Mucosa of rectum (tissue), 2 donors: ENCODE measurements around the gene BANP.
"Not testable (repeated sequence)": the region's sequence is repeated elsewhere in the genome, so short reads cannot be mapped to it uniquely, and the experiment has no call there.

Experiments used
- H3K27ac ChIP-seq, 2 donors: one replicate each; pipeline ENCODE4 v1.7.0; 2013; ENCODE audit warnings: inconsistent platforms in 2 of 2, low read depth in 2 of 2, low read length in 2 of 2
- H3K27me3 ChIP-seq, 2 donors: one replicate each; pipeline ENCODE4 v1.7.0; 2013; ENCODE audit warnings: low read length in 2 of 2; ENCODE audit not compliant: control insufficient read depth in 2 of 2, insufficient read depth in 2 of 2
- H3K36me3 ChIP-seq, 2 donors: one replicate each; pipeline ENCODE4 v1.7.0; 2013; ENCODE audit warnings: low read length in 2 of 2; ENCODE audit not compliant: control insufficient read depth in 2 of 2, insufficient read depth in 2 of 2
- H3K4me1 ChIP-seq, 2 donors: one replicate each; pipeline ENCODE4 v1.7.0; 2013; ENCODE audit warnings: low read length in 2 of 2, mild to moderate bottlenecking in 1 of 2; ENCODE audit not compliant: control insufficient read depth in 2 of 2, insufficient read depth in 2 of 2
- H3K4me3 ChIP-seq, 2 donors: one replicate each; pipeline ENCODE4 v1.7.0; 2013; ENCODE audit warnings: low read length in 2 of 2
- H3K9ac ChIP-seq, 2 donors: one replicate each; pipeline ENCODE4 v1.7.0; 2013; ENCODE audit warnings: low read length in 2 of 2, low read depth in 1 of 2, mild to moderate bottlenecking in 1 of 2
- H3K9me3 ChIP-seq, 2 donors: one replicate each; pipeline ENCODE4 v1.7.0; 2013; ENCODE audit warnings: low read length in 2 of 2; ENCODE audit not compliant: control insufficient read depth in 2 of 2
- donor health status: healthy.
- donor health status: Normal muscosa, but diverticular disease.

Gene BANP

GRCh38 chr16:88019821-88020515 is 68.7 kb downstream of the BANP start:
- Histone ChIP-seq H3K4me3 (no peak overlapping the region), H3K9me3 (no peaks in the 10 kb centered on the region), H3K4me1 (peaks cover 2 to 4% of the 10 kb centered on the region in 2 donors), H3K9ac (no peak overlapping the region), H3K36me3 (peaks cover 11 to 16% of the 10 kb centered on the region in 2 donors), H3K27me3 (no peaks in the 10 kb centered on the region), H3K27ac (no peak overlapping the region)

DNA sequence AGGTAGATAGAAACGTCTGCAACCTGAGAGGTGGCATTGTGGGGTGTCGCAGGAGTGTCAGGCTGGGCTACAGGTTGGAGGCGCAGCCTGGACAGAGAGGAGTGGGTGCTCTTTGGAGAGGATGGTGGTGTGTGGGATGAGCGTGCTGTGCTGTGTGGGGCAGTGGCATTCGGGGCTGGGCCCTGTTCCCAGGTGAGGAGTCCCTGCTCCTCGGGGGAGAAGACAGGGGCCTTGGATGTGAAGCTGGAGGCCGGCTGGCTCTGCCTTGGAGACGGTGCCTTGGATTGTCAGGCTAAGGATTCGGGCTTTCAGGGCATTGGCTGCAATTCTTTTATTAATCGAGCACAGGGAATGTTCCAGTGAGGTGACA is 69.3 kb downstream of the BANP start:
- H3K9me3 ChIP-seq = no peaks in the 10 kb centered on the region
- H3K36me3 ChIP-seq = peaks cover 11 to 16% of the 10 kb centered on the region in 2 donors
- H3K9ac ChIP-seq = no peak overlapping the region
- H3K27me3 ChIP-seq = no peaks in the 10 kb centered on the region
- H3K27ac ChIP-seq = no peak overlapping the region
- no peak overlapping the region for H3K4me3 ChIP-seq
- H3K4me1 ChIP-seq = no peaks in the 10 kb centered on the region

GRCh38 chr16:88021041-88021970 is 70.1 kb downstream of the BANP start:
- not testable (repeated sequence) for H3K27ac ChIP-seq, H3K4me3 ChIP-seq, H3K9ac ChIP-seq, H3K27me3 ChIP-seq, H3K9me3 ChIP-seq, H3K4me1 ChIP-seq
- peaks cover 11 to 16% of the 10 kb centered on the region in 2 donors for H3K36me3 ChIP-seq

GRCh38 chr16:88022076-88023042 is 71.1 kb downstream of the BANP start:
- Histone ChIP-seq H3K9ac (no peak overlapping the region), H3K4me3 (no peak overlapping the region), H3K4me1 (no peaks in the 10 kb centered on the region), H3K9me3 (no peaks in the 10 kb centered on the region), H3K36me3 (peaks cover 11 to 17% of the 10 kb centered on the region in 2 donors), H3K27me3 (no peaks in the 10 kb centered on the region), H3K27ac (no peak overlapping the region)

GRCh38 chr16:88023366-88023765 is 72.1 kb downstream of the BANP start:
- no peaks in the 10 kb centered on the region for H3K9me3 ChIP-seq
- no peak overlapping the region for H3K4me3 ChIP-seq
- H3K9ac ChIP-seq = no peak overlapping the region
- peaks cover 11 to 17% of the 10 kb centered on the region in 2 donors for H3K36me3 ChIP-seq
- H3K4me1 ChIP-seq = no peaks in the 10 kb centered on the region
- no peaks in the 10 kb centered on the region for H3K27me3 ChIP-seq
- no peak overlapping the region for H3K27ac ChIP-seq

- Histone ChIP-seq H3K27ac (no peak overlapping the region), H3K27me3 (no peaks in the 10 kb centered on the region), H3K4me1 (no peaks in the 10 kb centered on the region), H3K36me3 (peaks cover 11 to 16% of the 10 kb centered on the region in 2 donors), H3K4me3 (no peak overlapping the region), H3K9me3 (no peaks in the 10 kb centered on the region), H3K9ac (no peak overlapping the region)
Measured at GRCh38 chr16:88023786-88024185, 72.6 kb downstream of the BANP start.

DNA sequence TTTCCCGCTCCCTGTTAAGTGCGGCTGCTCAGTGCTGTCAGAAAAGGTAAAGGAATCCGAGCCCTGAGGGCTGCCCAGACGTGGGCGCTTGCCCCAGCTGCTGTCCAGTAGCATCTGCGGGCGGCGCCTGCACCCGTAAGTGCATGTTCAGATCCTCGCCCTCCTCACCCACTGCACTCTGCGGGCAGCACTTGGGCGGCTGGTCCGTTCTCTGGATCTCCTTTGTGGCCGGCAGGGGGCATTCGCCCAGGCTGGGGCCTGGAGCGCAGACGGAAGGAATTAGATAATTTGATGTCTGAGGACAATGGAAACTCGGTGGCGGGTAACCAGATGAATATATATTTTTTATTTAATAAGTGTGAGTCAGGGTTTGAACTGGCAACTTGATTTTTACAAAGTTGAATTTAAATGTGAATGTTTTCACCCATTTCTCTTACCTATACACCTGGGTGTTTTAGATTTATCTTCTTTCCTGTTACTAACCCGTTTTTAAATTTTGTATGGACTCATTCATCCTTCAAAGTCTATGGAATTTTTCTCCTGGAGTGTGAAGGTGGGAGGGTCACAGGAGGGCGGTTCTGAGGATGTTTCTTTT is 73.4 kb downstream of the BANP start:
- not testable (repeated sequence) for H3K4me1 ChIP-seq, H3K9ac ChIP-seq, H3K9me3 ChIP-seq, H3K4me3 ChIP-seq, H3K27ac ChIP-seq, H3K27me3 ChIP-seq
- peaks cover 11 to 14% of the 10 kb centered on the region in 2 donors for H3K36me3 ChIP-seq

GRCh38 chr16:88025086-88025492 is 73.9 kb downstream of the BANP start:
- H3K27ac ChIP-seq, H3K9ac ChIP-seq, H3K4me1 ChIP-seq, H3K9me3 ChIP-seq, H3K27me3 ChIP-seq, H3K4me3 ChIP-seq: not testable (repeated sequence)
- H3K36me3 ChIP-seq = peaks cover 9 to 13% of the 10 kb centered on the region in 2 donors

GRCh38 chr16:88025828-88026555 is 74.8 kb downstream of the BANP start:
- not testable (repeated sequence) for H3K27ac ChIP-seq, H3K36me3 ChIP-seq, H3K9me3 ChIP-seq

More at GRCh38 chr16:88025828-88026555, 74.8 kb downstream of the BANP start:
- not testable (repeated sequence) for H3K9ac ChIP-seq, H3K27me3 ChIP-seq, H3K4me3 ChIP-seq, H3K4me1 ChIP-seq
